Immature natural killer cell (primary cell): Measurements from ENCODE around the gene ME2. TPM values are rescaled to one million over a fixed set of nuclear protein-coding genes. Genes with fewer than 3 reads are reported as not detected.
"Not testable (repeated sequence)": the region's sequence is repeated elsewhere in the genome, so short reads cannot be mapped to it uniquely, and the experiment has no call there.

Source experiments
- DNase-seq, 3 donors: peaks; one replicate each; pipeline ENCODE4 v3.0.0; 2022; ENCODE audit warnings: mixed read lengths in 1 of 3
- H3K27ac Mint-ChIP-seq, 6 donors: one replicate each; pipeline ENCODE4 v1.8.0; 2020; ENCODE audit warnings: mixed read lengths in 6 of 6, mild to moderate bottlenecking in 5 of 6, inconsistent platforms in 4 of 6, moderate library complexity in 3 of 6
- H3K27me3 Mint-ChIP-seq, 3 donors: one replicate each; pipeline ENCODE4 v1.8.0; 2020 to 2021; ENCODE audit warnings: low read depth in 3 of 3, mild to moderate bottlenecking in 3 of 3, mixed read lengths in 3 of 3, moderate library complexity in 3 of 3, inconsistent platforms in 1 of 3
- H3K36me3 Mint-ChIP-seq, 3 donors: one replicate each; pipeline ENCODE4 v1.8.0; 2020; ENCODE audit warnings: mixed read lengths in 3 of 3, inconsistent platforms in 2 of 3, mild to moderate bottlenecking in 2 of 3
- H3K4me1 Mint-ChIP-seq, 2 donors: one replicate each; pipeline ENCODE4 v1.8.0; 2020; ENCODE audit warnings: inconsistent platforms in 2 of 2, mild to moderate bottlenecking in 2 of 2, mixed read lengths in 2 of 2, moderate library complexity in 1 of 2
- H3K4me3 Mint-ChIP-seq, 5 donors: one replicate each; pipeline ENCODE4 v1.8.0; 2020; ENCODE audit warnings: mild to moderate bottlenecking in 5 of 5, mixed read lengths in 5 of 5, inconsistent platforms in 3 of 5, moderate library complexity in 3 of 5
- H3K9me3 Mint-ChIP-seq, 6 donors: one replicate each; pipeline ENCODE4 v1.8.0; 2020; ENCODE audit warnings: mild to moderate bottlenecking in 6 of 6, mixed read lengths in 6 of 6, inconsistent platforms in 4 of 6, moderate library complexity in 3 of 6
- polyA plus RNA-seq, 3 donors: library from polyadenylated mRNA; unstranded; fragments of 300-500 nt; fragmentation: Illumina TruSeq; gene quantifications; one replicate each; pipeline ENCODE4 v1.2.3, GENCODE V29; 2021

The ME2 gene
- polyA plus RNA-seq, 3 donors from 2014 or later: 57.9 to 96.3 (median 71.5) TPM

GRCh38 chr18:50911006-50911405 lies 32.1 kb downstream of the ME2 start:
- Mint-ChIP-seq H3K4me3 (no peak overlapping the region), H3K36me3 (peaks cover 21 to 48% (median 27%) of the 10 kb centered on the region in 3 donors), H3K27ac (peak overlapping the region in 1 of 6 donors; percentile 4), H3K4me1 (peaks cover 16 to 52% of the 10 kb centered on the region in 2 donors), H3K9me3 (no peaks in the 10 kb centered on the region), H3K27me3 (peaks cover 0 to 2% (median 0%) of the 10 kb centered on the region in 3 donors)
- no peak for DNase-seq

GRCh38 chr18:50917021-50917420 lies 38.1 kb downstream of the ME2 start:
- H3K4me3 Mint-ChIP-seq: no peak overlapping the region
- no peaks in the 10 kb centered on the region for H3K9me3 Mint-ChIP-seq
- H3K27me3 Mint-ChIP-seq: no peaks in the 10 kb centered on the region
- peaks cover 21 to 34% (median 29%) of the 10 kb centered on the region in 3 donors for H3K36me3 Mint-ChIP-seq
- no peak for DNase-seq
- peak overlapping the region in 1 of 6 donors; percentile 6 for H3K27ac Mint-ChIP-seq
- H3K4me1 Mint-ChIP-seq: peaks cover 3 to 19% of the 10 kb centered on the region in 2 donors

GRCh38 chr18:50918153-50918552 lies 39.2 kb downstream of the ME2 start:
- peaks cover 23 to 37% (median 29%) of the 10 kb centered on the region in 3 donors for H3K36me3 Mint-ChIP-seq

GRCh38 chr18:50924372-50924771 lies 45.5 kb downstream of the ME2 start:
- peaks cover 30 to 54% (median 38%) of the 10 kb centered on the region in 3 donors for H3K36me3 Mint-ChIP-seq
- H3K4me3 Mint-ChIP-seq: no peak overlapping the region
- H3K4me1 Mint-ChIP-seq: peaks cover 0 to 15% of the 10 kb centered on the region in 2 donors
- H3K9me3 Mint-ChIP-seq: peaks cover 0 to 5% (median 0%) of the 10 kb centered on the region in 6 donors
- no peak for DNase-seq
- H3K27ac Mint-ChIP-seq: no peak overlapping the region
- no peaks in the 10 kb centered on the region for H3K27me3 Mint-ChIP-seq

More at GRCh38 chr18:50918153-50918552, 39.2 kb downstream of the ME2 start:
- no peak overlapping the region for H3K4me3 Mint-ChIP-seq
- DNase-seq: no peak
- no peaks in the 10 kb centered on the region for H3K9me3 Mint-ChIP-seq
- peaks cover 3 to 23% of the 10 kb centered on the region in 2 donors for H3K4me1 Mint-ChIP-seq
- H3K27me3 Mint-ChIP-seq: no peaks in the 10 kb centered on the region
- H3K27ac Mint-ChIP-seq: peak overlapping the region in 3 of 6 donors; percentile 44 to 49 (median 46)

- H3K9me3 Mint-ChIP-seq: peaks cover 0 to 5% (median 0%) of the 10 kb centered on the region in 6 donors
- H3K27me3 Mint-ChIP-seq: no peaks in the 10 kb centered on the region
- no peak overlapping the region for H3K4me3 Mint-ChIP-seq
- no peak for DNase-seq
- peak overlapping the region in 1 of 6 donors; percentile 34 for H3K27ac Mint-ChIP-seq
- peaks cover 28 to 45% (median 30%) of the 10 kb centered on the region in 3 donors for H3K36me3 Mint-ChIP-seq
- H3K4me1 Mint-ChIP-seq: peaks cover 0 to 15% of the 10 kb centered on the region in 2 donors
Measured at GRCh38 chr18:50926521-50926920, 47.6 kb downstream of the ME2 start.

GRCh38 chr18:50928551-50928950 lies 49.6 kb downstream of the ME2 start:
- Mint-ChIP-seq H3K4me1 (peaks cover 0 to 7% of the 10 kb centered on the region in 2 donors), H3K9me3 (peaks cover 0 to 5% (median 0%) of the 10 kb centered on the region in 6 donors), H3K36me3 (peaks cover 29 to 41% (median 35%) of the 10 kb centered on the region in 3 donors), H3K27ac (no peak overlapping the region), H3K27me3 (no peaks in the 10 kb centered on the region), H3K4me3 (no peak overlapping the region)
- no peak for DNase-seq

GRCh38 chr18:50933684-50934083 lies 54.8 kb downstream of the ME2 start:
- Mint-ChIP-seq H3K36me3 (peaks cover 9 to 12% (median 12%) of the 10 kb centered on the region in 3 donors), H3K4me1 (peaks cover 2 to 10% of the 10 kb centered on the region in 2 donors), H3K4me3 (no peak overlapping the region), H3K27ac (peak overlapping the region in 3 of 6 donors; percentile 2 to 38 (median 4)), H3K27me3 (peaks cover 0 to 2% (median 0%) of the 10 kb centered on the region in 3 donors), H3K9me3 (no peaks in the 10 kb centered on the region)
- DNase-seq: no peak

GRCh38 chr18:50934545-50935211 lies 55.8 kb downstream of the ME2 start:
- Mint-ChIP-seq H3K27ac (peak overlapping the region in 1 of 6 donors; percentile 11), H3K9me3 (no peaks in the 10 kb centered on the region), H3K36me3 (peaks cover 9 to 16% (median 9%) of the 10 kb centered on the region in 3 donors)

GRCh38 chr18:50935493-50936191 lies 56.7 kb downstream of the ME2 start:
- Mint-ChIP-seq H3K4me1 (peaks cover 2 to 10% of the 10 kb centered on the region in 2 donors), H3K27ac (no peak overlapping the region), H3K9me3 (no peaks in the 10 kb centered on the region), H3K36me3 (peaks cover 9 to 18% (median 9%) of the 10 kb centered on the region in 3 donors), H3K4me3 (no peak overlapping the region), H3K27me3 (peaks cover 0 to 2% (median 0%) of the 10 kb centered on the region in 3 donors)
- DNase-seq: no peak

More at GRCh38 chr18:50934545-50935211, 55.8 kb downstream of the ME2 start:
- H3K4me3 Mint-ChIP-seq: no peak overlapping the region
- peaks cover 2 to 10% of the 10 kb centered on the region in 2 donors for H3K4me1 Mint-ChIP-seq
- peaks cover 0 to 2% (median 0%) of the 10 kb centered on the region in 3 donors for H3K27me3 Mint-ChIP-seq
- DNase-seq: no peak

GRCh38 chr18:50937183-50937582 lies 58.3 kb downstream of the ME2 start:
- H3K4me1 Mint-ChIP-seq: peaks cover 2 to 10% of the 10 kb centered on the region in 2 donors
- H3K27ac Mint-ChIP-seq: peak overlapping the region in 4 of 6 donors; percentile 28 to 69 (median 48)
- H3K9me3 Mint-ChIP-seq: no peaks in the 10 kb centered on the region
- no peak for DNase-seq
- H3K27me3 Mint-ChIP-seq: peaks cover 0 to 2% (median 0%) of the 10 kb centered on the region in 3 donors
- no peak overlapping the region for H3K4me3 Mint-ChIP-seq
- H3K36me3 Mint-ChIP-seq: peaks cover 9 to 23% (median 13%) of the 10 kb centered on the region in 3 donors

- Mint-ChIP-seq H3K4me3 (no peak overlapping the region), H3K4me1 (peaks cover 2 to 10% of the 10 kb centered on the region in 2 donors), H3K36me3 (peaks cover 0 to 20% (median 10%) of the 10 kb centered on the region in 3 donors), H3K27me3 (peaks cover 0 to 2% (median 0%) of the 10 kb centered on the region in 3 donors), H3K27ac (peak overlapping the region in 3 of 6 donors; percentile 12 to 59 (median 20)), H3K9me3 (no peaks in the 10 kb centered on the region)
- DNase-seq: no peak
Measured at GRCh38 chr18:50938912-50939311, 60.0 kb downstream of the ME2 start.

- Mint-ChIP-seq H3K4me1 (peaks cover 0 to 1% of the 10 kb centered on the region in 2 donors), H3K9me3 (no peaks in the 10 kb centered on the region), H3K4me3 (no peak overlapping the region), H3K27me3 (no peaks in the 10 kb centered on the region), H3K36me3 (peaks cover 7 to 31% (median 18%) of the 10 kb centered on the region in 3 donors), H3K27ac (peak overlapping the region in 2 of 6 donors; percentile 8 to 34)
- DNase-seq: no peak
Measured at GRCh38 chr18:50944245-50944932, 65.5 kb downstream of the ME2 start.

- not testable (repeated sequence) for H3K27ac Mint-ChIP-seq, H3K4me1 Mint-ChIP-seq, H3K4me3 Mint-ChIP-seq, H3K9me3 Mint-ChIP-seq, H3K27me3 Mint-ChIP-seq, DNase-seq
- peaks cover 7 to 27% (median 18%) of the 10 kb centered on the region in 3 donors for H3K36me3 Mint-ChIP-seq
Measured at GRCh38 chr18:50945918-50946317, 67.0 kb downstream of the ME2 start.
